HG02571 (cell line): ENCODE results near the gene SLC2A3.
A peak's percentile ranks its signal among the peaks of the same experiment; 100 is the strongest.
"Not testable (repeated sequence)": the region's sequence is repeated elsewhere in the genome, so short reads cannot be mapped to it uniquely, and the experiment has no call there.

ENCODE experiments used
- ATAC-seq: cut with Tn5 transposase; IDR thresholded peaks from one replicate; pipeline ENCODE4 v1.9.1; 2021; ENCODE audit warnings: mild to moderate bottlenecking, moderate library complexity; ENCODE audit not compliant: unreplicated experiment

Gene SLC2A3

GRCh38 chr12:7953912-7954311, 17.9 kb upstream of the SLC2A3 start:
- ATAC-seq = not testable (repeated sequence)

- no peak for ATAC-seq
Observed at GRCh38 chr12:7951671-7952070, 15.7 kb upstream of the SLC2A3 start.

- ATAC-seq = not testable (repeated sequence)
Observed at GRCh38 chr12:7950230-7950943, 14.4 kb upstream of the SLC2A3 start.

GRCh38 chr12:7948589-7949260, 12.7 kb upstream of the SLC2A3 start:
- ATAC-seq = no peak

- ATAC-seq = no peak
Observed at GRCh38 chr12:7947011-7947410, 11.0 kb upstream of the SLC2A3 start.

- ATAC-seq = not testable (repeated sequence)
Observed at GRCh38 chr12:7944760-7945159, 8.8 kb upstream of the SLC2A3 start.

- no peak for ATAC-seq
Observed at GRCh38 chr12:7940906-7941305, 4.9 kb upstream of the SLC2A3 start.

- no peak for ATAC-seq
Observed at GRCh38 chr12:7937833-7938506, 2.0 kb upstream of the SLC2A3 start.

GRCh38 chr12:7934889-7935492, 996 bp downstream of the SLC2A3 start:
- ATAC-seq = no peak

- ATAC-seq = no peak
Observed at GRCh38 chr12:7934091-7934888, 1.7 kb downstream of the SLC2A3 start.

- ATAC-seq = peak; percentile 62
Observed at GRCh38 chr12:7933255-7933726, 2.7 kb downstream of the SLC2A3 start.

GRCh38 chr12:7932599-7933240, 3.3 kb downstream of the SLC2A3 start:
- not testable (repeated sequence) for ATAC-seq

GRCh38 chr12:7929083-7929792, 6.7 kb downstream of the SLC2A3 start:
- ATAC-seq = no peak

- no peak for ATAC-seq
Observed at GRCh38 chr12:7927470-7927869, 8.5 kb downstream of the SLC2A3 start.

- not testable (repeated sequence) for ATAC-seq
Observed at GRCh38 chr12:7926068-7926666, 9.8 kb downstream of the SLC2A3 start.

- no peak for ATAC-seq
Observed at GRCh38 chr12:7923241-7924236, 12.4 kb downstream of the SLC2A3 start.

- ATAC-seq = not testable (repeated sequence)
Observed at GRCh38 chr12:7921181-7921580, 14.8 kb downstream of the SLC2A3 start.

- ATAC-seq = not testable (repeated sequence)
Observed at GRCh38 chr12:7918268-7918590, 17.8 kb downstream of the SLC2A3 start.
